CD4-positive, alpha-beta T cell (primary cell): Measurements from ENCODE around the gene TSPAN8. TPM values are rescaled to one million over a fixed set of nuclear protein-coding genes. Genes with fewer than 3 reads are reported as not detected.

Experiments
- ATAC-seq: fragments of 200-7000 bp; cut with Tn5 transposase; one replicate; pipeline ENCODE4 v1.10.0; 2022; ENCODE audit warnings: mild to moderate bottlenecking; ENCODE audit not compliant: poor library complexity
- CTCF ChIA-PET: fragments of 350-600 bp; sonication (Branson Sonifier 250); formaldehyde crosslinking; loops from one replicate; lab custom pipeline; 2021; ENCODE audit warnings: antibody characterized with exemption, inconsistent platforms; lab: Charles Lee
- POLR2A ChIA-PET: fragments of 350-600 bp; sonication (Branson Sonifier 250); formaldehyde crosslinking; loops from one replicate; lab custom pipeline; 2021; ENCODE audit warnings: antibody characterized with exemption, inconsistent platforms; lab: Charles Lee
- DNase-seq, 14 experiments: peaks; one replicate each; pipeline ENCODE4 v3.0.0-alpha.2; 2013 to 2020; ENCODE audit warnings: mixed read lengths in 2 of 14
- H3K27ac ChIP-seq, 2 donors: one replicate each; pipeline versions ENCODE4 v1.5.1 to v1.7.0; 2013; ENCODE audit warnings: low read length in 2 of 2, low read depth in 1 of 2, mild to moderate bottlenecking in 1 of 2
- H3K27me3 ChIP-seq, 2 experiments: 1 replicate in 1 of 2; 2 replicates in 1 of 2; pipeline versions ENCODE4 v1.6.1 to v1.7.0; 2013; ENCODE audit warnings: low read length in 2 of 2, control low read depth in 1 of 2, mild to moderate bottlenecking in 1 of 2, moderate library complexity in 1 of 2; ENCODE audit not compliant: insufficient read depth in 2 of 2, control insufficient read depth in 1 of 2
- H3K36me3 ChIP-seq: one replicate; pipeline ENCODE4 v1.6.1; 2013; ENCODE audit warnings: low read length, control low read depth; ENCODE audit not compliant: insufficient read depth
- H3K4me1 ChIP-seq: one replicate; pipeline ENCODE4 v1.6.1; 2013; ENCODE audit warnings: low read length, control low read depth; ENCODE audit not compliant: insufficient read depth
- H3K4me3 ChIP-seq: one replicate; pipeline ENCODE4 v1.5.1; 2013; ENCODE audit warnings: mild to moderate bottlenecking, low read length, moderate library complexity
- H3K9me3 ChIP-seq, 2 experiments: 1 replicate in 1 of 2; 2 replicates in 1 of 2; pipeline versions ENCODE4 v1.6.1 to v1.7.0; 2013; ENCODE audit warnings: low read length in 2 of 2, mild to moderate bottlenecking in 2 of 2, control low read depth in 1 of 2, moderate library complexity in 1 of 2; ENCODE audit not compliant: control insufficient read depth in 1 of 2, insufficient read depth in 1 of 2
- H3K27ac Mint-ChIP-seq: one replicate; pipeline ENCODE4 v1.8.0; 2020; ENCODE audit warnings: mixed read lengths
- H3K27me3 Mint-ChIP-seq: one replicate; pipeline ENCODE4 v1.8.0; 2021; ENCODE audit warnings: mixed read lengths
- H3K36me3 Mint-ChIP-seq: one replicate; pipeline ENCODE4 v1.8.0; 2021; ENCODE audit warnings: low read depth, mixed read lengths
- H3K4me1 Mint-ChIP-seq: one replicate; pipeline ENCODE4 v1.8.0; 2021; ENCODE audit warnings: low read depth, mixed read lengths
- H3K4me3 Mint-ChIP-seq: one replicate; pipeline ENCODE4 v1.8.0; 2020; ENCODE audit warnings: mild to moderate bottlenecking, mixed read lengths
- H3K9me3 Mint-ChIP-seq: one replicate; pipeline ENCODE4 v1.8.0; 2020; ENCODE audit warnings: mixed read lengths
- intact Hi-C, 2 experiments: fragments of 100-400 bp; cut with DNase I in 1 of 2; cut with micrococcal nuclease in 1 of 2; formaldehyde crosslinking; loops; one replicate each; pipeline versions ENCODE4 v1.15.1 to v1.9.0; 2023 to 2025; cut with DNase I, micrococcal nuclease
- total RNA-seq, 174 experiments: library from RNA in 2 of 174; stranded (reverse) in 2 of 174; gene quantifications; one replicate each; pipeline ENCODE4 v1.2.3 and lab custom pipeline; 2021 to 2026
- TF ChIP-seq, protein P1 (sequence below): fragments of 200-600 bp; IDR thresholded peaks from one replicate; pipeline ENCODE4 v1.8.0; 2022; ENCODE audit warnings: antibody characterized with exemption, mild to moderate bottlenecking

TSPAN8 gene
- total RNA-seq, 2 experiments from 2014 or later, result not detected

GRCh38 chr12:71164568-71165197 is 6.9 kb upstream of the TSPAN8 start:
- CTCF ChIA-PET, result no interaction called here

DNA sequence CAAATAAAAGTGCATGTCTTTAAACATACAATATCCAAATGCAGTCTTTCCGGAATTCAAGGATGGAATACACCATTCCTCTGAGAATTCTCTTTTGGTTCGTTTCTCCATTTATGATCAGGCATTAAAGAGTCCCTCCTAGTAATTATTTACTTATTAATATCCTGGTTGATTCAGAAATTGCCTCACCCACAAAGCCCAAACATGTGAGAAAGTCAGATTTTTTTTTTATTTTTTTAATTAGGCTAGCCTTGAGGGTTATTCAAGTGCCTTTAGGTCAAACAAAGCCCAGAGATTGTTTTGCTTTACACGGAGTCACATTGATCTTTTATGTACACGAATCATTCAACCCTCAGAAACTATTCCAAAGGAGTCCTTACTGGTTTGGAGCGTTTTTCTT is 6.4 kb upstream of the TSPAN8 start:
- no peak for ATAC-seq
- POLR2A ChIA-PET, result no interaction called here

More at GRCh38 chr12:71164568-71165197, 6.9 kb upstream of the TSPAN8 start:
- no peaks in the 10 kb centered on the region for H3K27me3 ChIP-seq
- POLR2A ChIA-PET, result no interaction called here
- H3K4me3 ChIP-seq, result no peak overlapping the region
- TF ChIP-seq, protein P1, sequence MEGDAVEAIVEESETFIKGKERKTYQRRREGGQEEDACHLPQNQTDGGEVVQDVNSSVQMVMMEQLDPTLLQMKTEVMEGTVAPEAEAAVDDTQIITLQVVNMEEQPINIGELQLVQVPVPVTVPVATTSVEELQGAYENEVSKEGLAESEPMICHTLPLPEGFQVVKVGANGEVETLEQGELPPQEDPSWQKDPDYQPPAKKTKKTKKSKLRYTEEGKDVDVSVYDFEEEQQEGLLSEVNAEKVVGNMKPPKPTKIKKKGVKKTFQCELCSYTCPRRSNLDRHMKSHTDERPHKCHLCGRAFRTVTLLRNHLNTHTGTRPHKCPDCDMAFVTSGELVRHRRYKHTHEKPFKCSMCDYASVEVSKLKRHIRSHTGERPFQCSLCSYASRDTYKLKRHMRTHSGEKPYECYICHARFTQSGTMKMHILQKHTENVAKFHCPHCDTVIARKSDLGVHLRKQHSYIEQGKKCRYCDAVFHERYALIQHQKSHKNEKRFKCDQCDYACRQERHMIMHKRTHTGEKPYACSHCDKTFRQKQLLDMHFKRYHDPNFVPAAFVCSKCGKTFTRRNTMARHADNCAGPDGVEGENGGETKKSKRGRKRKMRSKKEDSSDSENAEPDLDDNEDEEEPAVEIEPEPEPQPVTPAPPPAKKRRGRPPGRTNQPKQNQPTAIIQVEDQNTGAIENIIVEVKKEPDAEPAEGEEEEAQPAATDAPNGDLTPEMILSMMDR, result no peak
- Mint-ChIP-seq H3K27ac (no peak overlapping the region), H3K9me3 (peaks cover 9% of the 10 kb centered on the region), H3K36me3 (no peaks in the 10 kb centered on the region), H3K4me1 (no peaks in the 10 kb centered on the region), H3K27me3 (no peaks in the 10 kb centered on the region), H3K4me3 (no peak overlapping the region)
- no peaks in the 10 kb centered on the region for H3K4me1 ChIP-seq
- intact Hi-C loops, result no loop called here
- no peaks in the 10 kb centered on the region for H3K36me3 ChIP-seq
- no peak overlapping the region for H3K27ac ChIP-seq
- DNase-seq (no peak), ATAC-seq (no peak)
- peaks cover 0 to 9% of the 10 kb centered on the region in 2 experiments for H3K9me3 ChIP-seq

GRCh38 chr12:71162832-71163763 is 5.3 kb upstream of the TSPAN8 start:
- Mint-ChIP-seq H3K36me3 (no peaks in the 10 kb centered on the region), H3K4me3 (no peak overlapping the region), H3K9me3 (peaks cover 4% of the 10 kb centered on the region), H3K4me1 (no peaks in the 10 kb centered on the region), H3K27me3 (no peaks in the 10 kb centered on the region), H3K27ac (no peak overlapping the region)
- peaks cover 0 to 9% of the 10 kb centered on the region in 2 experiments for H3K9me3 ChIP-seq
- no peaks in the 10 kb centered on the region for H3K27me3 ChIP-seq
- intact Hi-C loops, result no loop called here
- TF ChIP-seq, protein P1, result no peak
- DNase-seq, result no peak
- H3K4me3 ChIP-seq, result no peak overlapping the region
- ATAC-seq, result no peak
- no peaks in the 10 kb centered on the region for H3K4me1 ChIP-seq
- H3K36me3 ChIP-seq, result no peaks in the 10 kb centered on the region
- POLR2A ChIA-PET, result no interaction called here
- CTCF ChIA-PET, result no interaction called here
- no peak overlapping the region for H3K27ac ChIP-seq

More for the DNA sequence above, 6.4 kb upstream of the TSPAN8 start:
- CTCF ChIA-PET, result no interaction called here
- Histone ChIP-seq H3K4me1 (no peaks in the 10 kb centered on the region), H3K27me3 (no peaks in the 10 kb centered on the region), H3K36me3 (no peaks in the 10 kb centered on the region), H3K4me3 (no peak overlapping the region), H3K27ac (no peak overlapping the region), H3K9me3 (peaks cover 0 to 9% of the 10 kb centered on the region in 2 experiments)
- Mint-ChIP-seq H3K27ac (no peak overlapping the region), H3K4me1 (no peaks in the 10 kb centered on the region), H3K9me3 (peaks cover 9% of the 10 kb centered on the region), H3K4me3 (no peak overlapping the region), H3K36me3 (no peaks in the 10 kb centered on the region), H3K27me3 (no peaks in the 10 kb centered on the region)
- TF ChIP-seq, protein P1, result no peak
- intact Hi-C loops, result no loop called here
- DNase-seq, result no peak
